NCI-H187 (cell line): Measurements from ENCODE around the gene ADAMTS20.

Experiments used
- DNase-seq, 2 experiments: peaks; one replicate each; lab custom pipeline; 2025; lab: John Stamatoyannopoulos, UW

The ADAMTS20 gene

DNA sequence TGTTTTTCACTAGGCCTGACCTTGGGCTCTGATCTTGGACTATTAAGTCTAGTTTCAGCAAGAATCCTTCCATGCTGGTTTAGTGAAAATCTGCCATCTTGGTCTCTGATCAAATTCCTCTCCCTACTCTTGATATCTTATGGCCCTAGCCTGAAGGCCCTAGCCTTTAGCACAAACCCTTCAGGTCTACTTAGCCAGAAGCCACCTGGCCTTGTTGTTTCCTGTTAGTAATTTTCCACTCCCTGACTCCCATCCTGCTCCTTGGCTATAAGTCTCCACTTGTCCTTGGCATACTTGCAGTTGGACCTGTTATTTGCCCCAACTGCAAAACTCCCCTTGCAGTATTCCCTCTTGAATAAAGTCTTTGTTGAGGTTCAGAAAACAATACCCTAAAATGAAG, 241.4 kb downstream of the ADAMTS20 start:
- no peak for DNase-seq

- no peak for DNase-seq
These were observed 242.0 kb downstream of the ADAMTS20 start for GRCh38 chr12:43309959-43310358.

DNA sequence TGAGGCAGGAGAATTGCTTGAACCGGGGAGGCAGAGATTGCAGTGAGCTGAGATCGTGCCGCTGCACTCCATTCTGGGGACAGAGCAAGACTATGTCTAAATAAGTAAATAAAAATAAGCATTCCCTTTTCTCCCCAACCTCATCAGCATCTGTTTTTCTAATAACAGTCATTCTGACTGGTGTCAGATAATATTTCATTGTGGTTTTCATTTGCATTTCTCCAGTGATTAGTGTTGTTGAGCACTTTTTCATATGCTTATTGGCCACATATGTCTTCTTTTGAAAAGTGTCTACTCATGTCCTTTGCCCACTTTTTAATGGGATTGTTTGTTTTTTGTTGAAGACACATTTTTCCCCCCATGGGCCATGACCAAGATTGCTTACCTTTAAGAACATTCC, 243.2 kb downstream of the ADAMTS20 start:
- no peak for DNase-seq

- no peak for DNase-seq
These were observed 244.9 kb downstream of the ADAMTS20 start for GRCh38 chr12:43307126-43307525.

- no peak for DNase-seq
These were observed 245.9 kb downstream of the ADAMTS20 start for GRCh38 chr12:43306066-43306465.

DNA sequence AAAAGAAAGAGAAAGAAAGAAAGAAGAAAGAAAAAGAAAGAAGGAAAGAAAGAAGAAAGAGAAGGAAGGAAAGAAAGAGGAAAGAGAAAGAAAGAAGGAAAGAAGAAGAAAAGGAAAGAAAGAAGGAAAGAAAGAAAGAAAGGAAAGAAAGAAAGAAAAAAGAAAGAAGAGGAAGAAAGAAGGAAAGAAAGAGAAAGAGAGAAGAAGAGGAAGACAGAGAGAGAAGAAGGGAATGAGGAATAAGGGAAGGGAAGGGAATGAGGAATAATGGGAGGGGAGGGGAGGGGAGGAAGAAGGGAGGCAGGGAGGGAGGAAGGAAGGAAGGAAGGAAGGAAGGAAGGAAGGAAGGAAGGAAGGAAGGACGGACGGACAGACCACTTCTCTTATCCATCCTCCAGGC, 246.9 kb downstream of the ADAMTS20 start:
- DNase-seq, result no peak
